ENCODE results near the gene FUT8. TPM values are rescaled to one million over a fixed set of nuclear protein-coding genes. Genes with fewer than 3 reads are reported as not detected.

Gene FUT8
- polyA plus RNA-seq, 3 donors = 20.8 to 22.7 (median 21.2) TPM

GRCh38 chr14:65750906-65751305 is 338.4 kb downstream of the FUT8 start:
- DNase-seq (ENCODE audit: low read depth in 3 of 3, low spot score in 2 of 3) = no peak

GRCh38 chr14:65751510-65751909 is 339.0 kb downstream of the FUT8 start:
- DNase-seq (ENCODE audit: low read depth in 3 of 3, low spot score in 2 of 3) = no peak

GRCh38 chr14:65753061-65753460 is 340.5 kb downstream of the FUT8 start:
- no peak for DNase-seq (ENCODE audit: low read depth in 3 of 3, low spot score in 2 of 3)

- DNase-seq (ENCODE audit: low read depth in 3 of 3, low spot score in 2 of 3) = no peak
Measured at GRCh38 chr14:65755331-65755730, 342.8 kb downstream of the FUT8 start.

GRCh38 chr14:65756880-65757279 is 344.4 kb downstream of the FUT8 start:
- DNase-seq (ENCODE audit: low read depth in 3 of 3, low spot score in 2 of 3) = no peak

GRCh38 chr14:65769151-65769550 is 356.6 kb downstream of the FUT8 start:
- DNase-seq (ENCODE audit: low read depth in 3 of 3, low spot score in 2 of 3) = no peak

- no peak for DNase-seq (ENCODE audit: low read depth in 3 of 3, low spot score in 2 of 3)
Measured at GRCh38 chr14:65770681-65771080, 358.2 kb downstream of the FUT8 start.

- no peak for DNase-seq (ENCODE audit: low read depth in 3 of 3, low spot score in 2 of 3)
Measured at GRCh38 chr14:65771271-65771670, 358.7 kb downstream of the FUT8 start.

- no peak for DNase-seq (ENCODE audit: low read depth in 3 of 3, low spot score in 2 of 3)
Measured at GRCh38 chr14:65772466-65772865, 359.9 kb downstream of the FUT8 start.

- DNase-seq (ENCODE audit: low read depth in 3 of 3, low spot score in 2 of 3) = no peak
Measured at GRCh38 chr14:65772921-65773574, 360.5 kb downstream of the FUT8 start.

GRCh38 chr14:65774041-65774440 is 361.5 kb downstream of the FUT8 start:
- no peak for DNase-seq (ENCODE audit: low read depth in 3 of 3, low spot score in 2 of 3)

- no peak for DNase-seq (ENCODE audit: low read depth in 3 of 3, low spot score in 2 of 3)
Measured at GRCh38 chr14:65776193-65776852, 363.8 kb downstream of the FUT8 start.

- no peak for DNase-seq (ENCODE audit: low read depth in 3 of 3, low spot score in 2 of 3)
Measured at GRCh38 chr14:65780566-65780965, 368.0 kb downstream of the FUT8 start.

GRCh38 chr14:65783101-65783500 is 370.6 kb downstream of the FUT8 start:
- no peak for DNase-seq (ENCODE audit: low read depth in 3 of 3, low spot score in 2 of 3)

GRCh38 chr14:65783576-65783975 is 371.0 kb downstream of the FUT8 start:
- DNase-seq (ENCODE audit: low read depth in 3 of 3, low spot score in 2 of 3) = no peak

GRCh38 chr14:65784574-65784973 is 372.0 kb downstream of the FUT8 start:
- no peak for DNase-seq (ENCODE audit: low read depth in 3 of 3, low spot score in 2 of 3)

GRCh38 chr14:65787461-65787860 is 374.9 kb downstream of the FUT8 start:
- no peak for DNase-seq (ENCODE audit: low read depth in 3 of 3, low spot score in 2 of 3)

GRCh38 chr14:65788876-65789275 is 376.3 kb downstream of the FUT8 start:
- no peak for DNase-seq (ENCODE audit: low read depth in 3 of 3, low spot score in 2 of 3)

- no peak for DNase-seq (ENCODE audit: low read depth in 3 of 3, low spot score in 2 of 3)
Measured at GRCh38 chr14:65789363-65789762, 376.8 kb downstream of the FUT8 start.

GRCh38 chr14:65790172-65790815 is 377.8 kb downstream of the FUT8 start:
- no peak for DNase-seq (ENCODE audit: low read depth in 3 of 3, low spot score in 2 of 3)

GRCh38 chr14:65791191-65791981 is 378.9 kb downstream of the FUT8 start:
- no peak for DNase-seq (ENCODE audit: low read depth in 3 of 3, low spot score in 2 of 3)
